Fibroblast of mammary gland (primary cell): Measurements from ENCODE around the gene NAT9.

Source experiments
- DNase-seq: peaks from one replicate; pipeline ENCODE4 v3.0.0-alpha.2; 2010; ENCODE audit warnings: low read depth
- H3K4me3 ChIP-seq: 2 replicates; pipeline ENCODE4 v1.5.1; 2011; ENCODE audit warnings: low read depth, mild to moderate bottlenecking, low read length, moderate library complexity; ENCODE audit not compliant: control insufficient read depth
- TF ChIP-seq, protein P1 (sequence below): conservative IDR thresholded peaks from 2 replicates; pipeline ENCODE4 v1.5.1; 2011; ENCODE audit warnings: low read depth, low read length, inconsistent platforms; ENCODE audit not compliant: control insufficient read depth, insufficient read depth

NAT9 gene

DNA sequence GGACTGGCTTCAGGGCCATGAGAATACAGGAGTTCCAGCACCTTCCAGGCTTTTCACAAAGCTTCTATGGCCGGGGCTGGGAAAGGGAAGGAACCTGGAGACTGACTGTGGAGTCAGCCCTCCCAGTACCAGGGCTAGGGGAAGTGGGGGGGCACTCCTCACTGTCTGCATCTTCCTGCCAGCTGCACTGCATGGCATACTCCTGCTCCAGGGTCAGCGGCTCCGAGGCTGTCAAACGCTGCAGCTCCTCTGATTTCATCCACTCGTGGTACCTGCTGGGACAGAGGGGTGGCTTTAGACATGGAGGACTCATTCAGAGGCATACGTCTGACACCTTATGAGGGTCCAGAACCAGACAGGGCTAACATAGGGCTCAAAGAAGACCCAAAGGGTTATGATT is 2.7 kb downstream of the NAT9 start:
- no peak overlapping the region for H3K4me3 ChIP-seq
- no peak for DNase-seq
- TF ChIP-seq, protein P1, sequence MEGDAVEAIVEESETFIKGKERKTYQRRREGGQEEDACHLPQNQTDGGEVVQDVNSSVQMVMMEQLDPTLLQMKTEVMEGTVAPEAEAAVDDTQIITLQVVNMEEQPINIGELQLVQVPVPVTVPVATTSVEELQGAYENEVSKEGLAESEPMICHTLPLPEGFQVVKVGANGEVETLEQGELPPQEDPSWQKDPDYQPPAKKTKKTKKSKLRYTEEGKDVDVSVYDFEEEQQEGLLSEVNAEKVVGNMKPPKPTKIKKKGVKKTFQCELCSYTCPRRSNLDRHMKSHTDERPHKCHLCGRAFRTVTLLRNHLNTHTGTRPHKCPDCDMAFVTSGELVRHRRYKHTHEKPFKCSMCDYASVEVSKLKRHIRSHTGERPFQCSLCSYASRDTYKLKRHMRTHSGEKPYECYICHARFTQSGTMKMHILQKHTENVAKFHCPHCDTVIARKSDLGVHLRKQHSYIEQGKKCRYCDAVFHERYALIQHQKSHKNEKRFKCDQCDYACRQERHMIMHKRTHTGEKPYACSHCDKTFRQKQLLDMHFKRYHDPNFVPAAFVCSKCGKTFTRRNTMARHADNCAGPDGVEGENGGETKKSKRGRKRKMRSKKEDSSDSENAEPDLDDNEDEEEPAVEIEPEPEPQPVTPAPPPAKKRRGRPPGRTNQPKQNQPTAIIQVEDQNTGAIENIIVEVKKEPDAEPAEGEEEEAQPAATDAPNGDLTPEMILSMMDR, result no peak

DNA sequence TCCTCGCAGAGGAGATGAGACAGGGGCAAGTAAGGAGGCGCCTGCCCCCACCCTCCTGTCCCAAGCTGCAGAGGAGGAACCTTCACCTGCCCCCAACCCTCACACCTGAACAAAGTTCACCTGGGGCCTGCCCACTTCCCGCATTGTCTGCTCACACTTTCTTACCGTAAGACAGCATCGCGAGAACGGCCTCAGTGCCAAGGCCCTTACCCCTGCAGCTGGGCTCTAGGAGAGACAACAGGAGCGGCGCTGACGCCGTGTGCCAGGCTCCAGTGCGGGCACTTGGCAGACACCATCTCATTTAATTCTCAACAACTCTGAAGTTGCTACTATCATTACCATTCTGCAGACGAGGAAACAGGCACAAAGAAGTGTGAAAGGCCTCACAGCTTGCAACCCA is 4.1 kb downstream of the NAT9 start:
- no peak for DNase-seq
- no peak overlapping the region for H3K4me3 ChIP-seq
- TF ChIP-seq, protein P1, result no peak

DNA sequence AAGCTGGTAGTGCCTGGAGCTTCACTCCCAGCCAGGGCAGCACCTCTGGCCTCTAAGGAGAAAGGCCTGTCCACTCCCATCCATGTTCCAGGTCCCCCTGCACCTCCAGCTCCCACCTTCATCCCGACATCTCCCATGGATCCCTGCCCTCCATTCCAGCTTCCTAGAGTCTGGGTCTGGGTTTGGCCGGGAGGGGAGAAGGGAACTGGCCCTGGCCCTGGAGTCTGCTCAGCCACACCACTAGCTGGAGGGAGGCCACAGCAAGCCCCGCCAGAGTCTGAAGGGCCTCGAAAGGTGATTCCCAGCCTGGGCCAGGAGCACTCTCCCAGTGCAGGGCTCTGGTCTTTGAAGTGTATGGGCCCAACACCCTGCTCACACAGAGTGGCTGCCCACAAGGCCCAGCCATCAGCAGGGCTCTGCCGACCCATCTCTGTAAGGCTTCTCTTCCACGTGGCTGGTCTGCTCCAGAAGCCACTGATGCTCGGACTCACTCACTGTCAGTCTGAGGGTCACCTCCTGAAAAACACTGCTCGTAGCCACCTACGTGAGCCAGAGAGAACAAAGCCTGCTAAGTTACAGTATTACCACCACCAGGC is 4.7 kb downstream of the NAT9 start:
- no peak for DNase-seq
- TF ChIP-seq, protein P1, result no peak
- no peak overlapping the region for H3K4me3 ChIP-seq

DNA sequence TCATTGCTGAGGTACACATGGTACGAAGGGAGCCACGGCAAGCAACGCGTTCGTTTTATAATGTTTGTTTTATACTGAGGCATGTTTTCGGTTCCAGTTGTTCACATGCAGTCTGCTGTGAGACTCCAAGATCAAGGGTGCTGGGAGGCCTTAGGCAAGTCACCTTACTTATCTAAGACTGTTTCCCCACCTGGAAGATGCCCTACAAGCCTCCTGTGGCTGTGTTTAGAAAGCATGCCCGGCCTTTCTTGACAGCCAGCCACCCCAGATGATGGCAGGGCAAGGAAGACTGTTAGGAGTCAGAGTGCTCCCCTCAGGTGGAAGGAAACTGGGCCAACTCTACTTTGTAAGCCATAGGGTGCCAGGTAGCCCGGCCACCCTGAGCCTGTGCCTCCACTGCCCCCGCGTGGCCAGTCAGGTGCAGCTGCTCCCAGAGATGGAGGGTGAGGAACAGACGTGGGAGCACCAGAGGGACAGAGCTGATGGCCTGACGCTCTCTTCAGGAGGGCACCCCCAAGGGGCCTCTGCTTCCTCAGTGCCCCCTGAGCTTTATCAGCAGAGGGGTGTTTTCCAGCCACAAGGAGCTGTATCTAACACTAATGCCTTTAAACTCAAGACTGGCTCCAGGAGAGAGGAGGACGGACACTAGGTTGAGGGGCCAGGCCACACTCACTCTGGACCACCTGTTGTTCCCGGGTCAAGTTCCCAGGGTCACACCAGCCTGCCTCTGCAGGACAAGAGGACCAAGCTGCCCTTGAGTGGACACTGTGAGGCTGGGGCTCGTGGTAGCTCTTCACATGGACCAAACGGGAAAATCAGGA is 5.4 kb downstream of the NAT9 start:
- peak; percentile 28 for DNase-seq

DNA sequence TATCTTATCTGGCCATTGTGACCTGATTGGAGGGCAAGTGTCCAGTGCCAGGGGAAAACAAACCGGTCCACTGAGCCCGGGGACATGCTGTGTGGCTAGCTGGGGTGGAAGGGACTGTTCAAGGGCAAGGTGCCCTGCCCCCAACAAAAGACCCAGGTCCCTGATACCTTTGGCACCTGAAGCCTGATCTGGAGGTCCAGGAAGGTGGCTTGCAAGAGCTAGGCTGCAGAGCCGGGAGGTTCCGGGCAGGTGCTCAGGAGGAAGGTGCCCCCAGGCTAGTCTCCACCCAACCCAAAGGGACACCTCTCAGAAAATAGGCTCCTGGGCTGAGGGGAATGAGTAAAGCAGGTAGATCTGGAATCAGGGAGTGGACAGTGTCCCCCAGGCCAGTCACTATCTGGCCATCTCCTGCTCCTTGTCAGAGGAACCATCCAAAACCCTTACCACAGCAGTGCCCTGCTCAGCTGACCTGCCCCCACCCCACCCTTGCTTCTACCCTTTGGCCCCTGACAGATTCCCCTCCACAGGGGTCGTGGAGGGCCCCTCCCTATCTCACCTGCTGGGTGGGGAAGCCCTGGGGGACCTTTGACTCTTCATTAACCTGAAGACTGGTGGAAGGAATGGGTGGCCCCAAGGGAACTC is 6.2 kb downstream of the NAT9 start:
- no peak for DNase-seq
- no peak overlapping the region for H3K4me3 ChIP-seq
- TF ChIP-seq, protein P1, result no peak

More for the DNA sequence above, 5.4 kb downstream of the NAT9 start:
- no peak overlapping the region for H3K4me3 ChIP-seq
- TF ChIP-seq, protein P1, result peak; percentile 57

DNA sequence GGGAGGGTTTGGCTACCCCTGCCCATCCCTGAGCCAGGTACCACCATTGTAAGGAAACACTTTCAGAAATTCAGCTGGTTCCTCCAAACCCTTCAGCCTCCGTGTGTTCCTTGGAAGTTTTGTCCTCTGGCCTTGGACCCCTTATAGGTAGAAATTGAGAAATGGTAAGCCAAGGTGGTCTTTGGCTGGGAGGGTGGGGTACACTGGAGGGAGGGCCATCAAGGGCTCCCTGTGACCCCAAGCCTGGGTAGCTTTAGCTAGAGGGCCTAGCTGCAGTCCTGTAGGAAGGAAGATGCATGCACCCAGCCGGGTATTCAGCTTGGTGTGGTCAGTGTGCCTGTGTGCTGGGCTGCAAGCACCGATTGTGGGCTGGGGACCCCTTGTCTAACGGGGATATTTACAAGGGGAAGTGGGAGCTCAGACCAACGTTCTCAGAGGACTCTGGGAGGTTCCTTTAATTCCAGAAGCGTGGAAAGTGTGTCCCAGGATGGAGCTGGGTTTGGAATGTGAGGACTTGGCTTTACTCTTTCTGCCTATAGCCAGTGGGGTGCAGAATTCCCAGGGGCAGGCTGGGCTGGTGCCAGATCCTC is 6.8 kb downstream of the NAT9 start:
- TF ChIP-seq, protein P1, result no peak

More for the DNA sequence above, 6.8 kb downstream of the NAT9 start:
- no peak overlapping the region for H3K4me3 ChIP-seq
- DNase-seq, result no peak
